GM19351 (cell line): ENCODE results near the gene RBBP6.

Experiments used
- ATAC-seq: cut with Tn5 transposase; IDR thresholded peaks from one replicate; pipeline ENCODE4 v1.9.1; 2021; ENCODE audit warnings: mild to moderate bottlenecking, moderate library complexity; ENCODE audit not compliant: unreplicated experiment

RBBP6 gene

GRCh38 chr16:24524855-24525677 lies 14.3 kb upstream of the RBBP6 start:
- no peak for ATAC-seq

GRCh38 chr16:24525970-24526559 lies 13.3 kb upstream of the RBBP6 start:
- ATAC-seq = no peak

- ATAC-seq = no peak
Measured at GRCh38 chr16:24526701-24527495, 12.5 kb upstream of the RBBP6 start.

DNA sequence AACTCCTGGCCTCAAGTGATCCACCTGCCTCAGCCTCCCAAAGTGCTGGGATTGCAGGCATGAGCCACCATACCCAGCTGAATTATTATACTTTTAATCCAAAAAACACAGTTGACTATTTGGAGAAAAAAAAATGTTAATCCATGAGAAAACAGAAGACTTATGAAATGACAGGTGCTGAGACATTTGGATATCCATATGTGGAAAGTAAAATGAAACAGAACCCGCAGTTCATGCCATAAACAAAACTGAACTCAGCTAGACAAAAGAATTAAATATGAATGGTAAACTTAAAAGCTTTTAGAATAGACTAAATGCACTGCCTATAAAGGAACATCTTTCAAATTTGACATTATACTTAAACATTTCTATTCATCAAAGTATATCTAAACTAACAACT lies 8.2 kb upstream of the RBBP6 start:
- no peak for ATAC-seq

DNA sequence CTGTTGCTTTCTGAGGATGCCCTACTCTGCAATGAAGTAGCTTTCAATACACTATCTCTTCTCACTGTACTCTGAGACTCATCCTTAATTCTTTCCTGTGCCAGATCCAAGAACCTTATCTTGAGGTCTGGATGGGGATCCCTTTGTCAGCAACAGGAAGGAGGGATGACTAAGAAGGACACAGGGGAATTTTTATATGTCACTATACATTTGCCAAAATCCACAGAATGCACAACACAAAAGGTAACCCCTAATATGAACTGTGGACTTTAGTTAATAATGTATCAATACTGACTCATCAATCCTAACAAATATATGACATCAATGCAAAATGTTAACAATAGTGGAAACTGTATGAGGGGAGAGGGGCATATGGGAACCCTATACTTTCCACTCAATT lies 4.7 kb upstream of the RBBP6 start:
- no peak for ATAC-seq

GRCh38 chr16:24535827-24536226 lies 3.5 kb upstream of the RBBP6 start:
- no peak for ATAC-seq

DNA sequence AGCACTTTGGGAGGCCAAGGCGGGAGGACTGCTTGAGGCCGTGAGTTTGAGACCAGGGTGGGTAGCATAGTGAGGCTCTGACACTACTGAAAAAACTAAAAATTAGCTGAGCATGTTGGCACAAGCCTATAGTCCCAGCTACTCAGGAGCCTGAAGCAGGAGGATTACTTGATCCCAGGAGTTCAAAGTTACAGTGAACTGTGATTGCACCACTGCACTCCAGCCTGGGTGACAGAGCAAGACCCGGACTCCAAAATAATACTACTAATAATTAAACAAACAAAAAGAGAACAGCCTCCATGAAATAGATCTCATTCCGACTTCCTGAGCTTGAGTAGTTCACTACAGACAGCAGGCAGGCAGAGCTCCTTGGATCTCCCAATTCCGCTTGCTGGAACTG lies 2.7 kb upstream of the RBBP6 start:
- no peak for ATAC-seq

DNA sequence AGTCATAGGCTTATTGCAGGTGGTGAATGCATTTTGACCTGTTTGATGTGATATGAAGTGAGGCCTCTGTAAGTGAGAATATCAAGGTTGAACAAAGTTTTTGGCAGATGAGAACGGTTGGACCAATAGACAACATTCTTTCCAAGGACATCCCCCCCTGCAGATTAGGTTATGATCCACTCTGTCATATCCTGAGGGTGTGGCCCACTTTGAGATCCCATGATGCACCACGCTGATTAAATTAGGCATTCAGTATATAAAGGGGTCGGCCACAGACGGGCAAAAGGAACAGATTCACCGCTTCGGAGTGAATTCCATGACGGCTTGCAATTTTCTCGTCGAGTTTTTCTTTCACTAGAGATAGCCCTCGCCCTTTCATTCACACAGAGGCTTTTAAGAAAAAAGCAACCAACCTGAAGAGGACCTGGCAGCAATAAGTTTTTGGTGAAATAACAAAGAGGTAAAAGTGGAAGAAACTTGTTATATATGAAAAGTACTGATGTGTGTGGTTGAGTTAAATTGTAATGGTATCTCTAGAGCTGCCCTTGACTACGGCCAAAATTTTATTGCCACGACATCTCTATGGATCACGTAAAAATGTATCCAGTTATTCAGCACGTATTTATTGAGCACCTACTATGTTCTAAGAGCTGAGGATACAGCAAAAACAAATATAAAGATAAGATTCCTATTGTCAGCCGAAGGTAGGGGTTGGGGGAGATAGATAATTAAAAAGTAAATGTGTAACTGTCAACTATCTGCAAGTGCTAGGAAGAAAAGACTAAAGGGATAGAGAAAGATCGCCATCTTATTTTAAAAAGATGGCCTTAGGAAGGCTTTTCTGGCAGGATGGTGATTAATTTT lies 1.7 kb upstream of the RBBP6 start:
- no peak for ATAC-seq

DNA sequence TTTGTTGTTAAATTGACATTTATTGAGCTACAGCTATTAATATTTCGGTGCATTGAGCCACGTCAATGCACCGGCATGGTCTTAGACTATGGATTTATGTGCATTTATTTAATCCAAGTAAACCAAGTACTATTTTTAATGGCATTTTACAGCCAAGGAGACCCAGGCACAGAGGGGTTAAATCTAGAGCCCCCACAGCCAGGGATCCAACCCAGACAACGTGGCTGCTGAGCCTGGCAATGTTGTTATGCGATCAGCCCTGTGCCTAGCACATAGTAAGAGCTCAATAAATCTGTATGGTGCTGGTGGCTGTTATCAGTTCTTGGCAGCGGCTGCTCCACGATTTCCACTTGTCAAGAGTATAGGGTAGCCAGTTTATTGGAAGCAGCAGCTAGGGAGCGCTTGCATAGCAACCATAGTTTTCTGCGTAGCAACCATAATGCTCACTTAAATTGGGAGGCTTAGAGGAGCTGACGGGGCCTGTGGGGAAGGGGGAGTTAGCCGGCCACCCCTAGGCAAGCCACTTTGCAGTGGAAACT lies 541 bp upstream of the RBBP6 start:
- peak; percentile 42 for ATAC-seq

GRCh38 chr16:24539850-24540601 lies 660 bp downstream of the RBBP6 start:
- peak; percentile 31 for ATAC-seq

DNA sequence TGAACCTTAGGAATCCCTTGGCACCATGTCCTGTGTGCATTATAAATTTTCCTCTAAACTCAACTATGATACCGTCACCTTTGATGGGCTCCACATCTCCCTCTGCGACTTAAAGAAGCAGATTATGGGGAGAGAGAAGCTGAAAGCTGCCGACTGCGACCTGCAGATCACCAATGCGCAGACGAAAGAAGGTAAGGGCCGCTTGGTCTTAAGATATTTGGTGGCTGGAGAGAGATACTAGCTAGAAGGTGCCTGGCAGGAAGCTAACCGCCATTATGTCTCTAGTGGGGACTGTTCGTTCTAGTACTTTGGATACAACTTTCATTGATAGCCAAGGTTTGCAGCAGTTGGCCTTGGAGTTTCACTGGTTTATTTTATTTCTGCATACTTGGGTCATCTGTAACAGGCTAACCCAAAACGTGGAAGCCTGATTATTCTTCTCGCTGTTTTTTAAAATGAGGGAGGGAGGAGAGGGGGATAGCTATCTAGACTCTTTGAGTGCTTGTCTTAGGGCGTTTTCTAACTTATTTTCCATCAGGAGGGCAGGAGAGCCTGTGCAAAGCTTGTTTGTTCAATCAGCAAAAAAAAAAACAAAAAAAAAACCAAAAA lies 1.3 kb downstream of the RBBP6 start:
- ATAC-seq = no peak

GRCh38 chr16:24541233-24541933 lies 2.0 kb downstream of the RBBP6 start:
- ATAC-seq = no peak

DNA sequence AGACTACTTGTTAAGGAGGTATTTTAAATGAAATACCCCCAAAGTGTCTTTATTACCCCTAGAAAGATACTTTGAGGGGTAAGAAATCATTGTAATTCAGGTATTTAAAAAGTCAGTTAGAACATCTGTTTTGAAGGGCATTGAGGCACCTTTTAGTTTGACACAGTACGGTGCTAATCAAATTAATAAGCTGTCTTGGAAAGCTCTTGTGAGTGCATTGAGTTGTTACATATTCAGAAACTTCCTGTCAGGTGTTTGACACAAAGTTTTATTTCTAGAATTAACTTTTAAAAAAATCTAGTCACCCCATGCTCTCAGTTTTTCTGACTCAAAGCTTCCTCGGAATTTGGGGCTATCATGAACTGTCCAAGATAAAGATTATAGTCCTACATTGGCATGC lies 4.6 kb downstream of the RBBP6 start:
- no peak for ATAC-seq

DNA sequence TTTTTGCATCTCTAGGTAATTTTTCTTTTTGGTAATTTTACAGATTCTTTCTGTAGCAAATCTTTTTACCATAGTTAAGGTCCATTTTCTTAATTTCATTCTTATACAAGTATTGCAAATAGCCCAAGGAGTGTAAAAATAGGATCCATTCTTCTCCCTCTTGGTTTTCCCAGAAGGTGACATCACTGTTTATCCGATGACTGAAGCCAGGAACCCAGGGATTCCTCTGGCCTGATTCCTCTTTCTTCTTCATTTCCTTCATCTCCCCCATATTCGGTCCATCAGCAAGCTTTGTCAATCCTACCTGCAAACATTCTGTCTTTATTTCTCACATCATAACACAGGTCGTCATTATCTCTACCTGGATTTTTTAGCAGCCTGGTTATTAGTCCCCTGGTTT lies 5.3 kb downstream of the RBBP6 start:
- ATAC-seq = no peak

DNA sequence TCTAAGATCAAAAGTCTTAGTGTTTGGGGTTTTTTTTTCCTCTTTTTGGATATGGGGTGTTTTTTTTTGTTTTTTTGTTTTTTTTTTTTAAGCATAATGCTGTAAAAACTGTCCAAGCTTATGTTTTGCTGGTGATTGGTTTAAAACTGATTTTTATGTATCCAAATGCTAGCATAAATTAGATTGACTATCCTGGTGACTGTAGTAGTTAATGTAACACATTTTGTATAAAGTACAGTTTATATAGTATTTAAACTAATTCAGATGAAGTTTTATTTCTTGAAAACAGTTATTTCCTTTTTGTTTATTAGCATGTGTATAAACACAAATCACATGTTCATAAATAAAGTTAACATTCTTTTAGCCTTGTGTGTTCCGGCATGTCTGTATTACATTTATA lies 10.9 kb downstream of the RBBP6 start:
- ATAC-seq = no peak

DNA sequence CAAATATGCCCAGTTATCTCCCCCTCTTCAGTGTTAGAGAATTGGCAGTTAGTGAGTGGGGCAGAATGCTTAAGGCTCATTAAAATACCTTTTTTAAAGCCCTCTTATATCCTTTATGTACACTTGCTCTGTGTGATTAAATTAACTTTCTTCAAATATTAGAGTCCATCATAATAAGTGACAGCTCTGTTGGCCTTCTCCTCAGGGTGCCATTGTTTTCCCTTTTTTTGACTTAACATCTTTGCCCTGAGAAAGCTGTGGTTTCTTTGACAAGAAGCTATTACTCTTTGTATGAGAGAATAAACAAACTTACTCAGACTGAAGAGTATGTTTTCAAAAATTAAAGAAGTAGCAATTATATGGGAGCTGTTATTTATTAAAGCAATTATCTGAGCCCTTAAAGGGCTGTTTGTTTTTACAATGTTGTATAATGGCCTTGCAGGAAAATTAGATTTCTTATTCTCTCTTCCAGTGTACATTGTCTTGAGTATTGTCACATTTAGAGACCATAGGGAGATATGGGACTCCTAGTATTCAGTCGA lies 13.4 kb downstream of the RBBP6 start:
- no peak for ATAC-seq

DNA sequence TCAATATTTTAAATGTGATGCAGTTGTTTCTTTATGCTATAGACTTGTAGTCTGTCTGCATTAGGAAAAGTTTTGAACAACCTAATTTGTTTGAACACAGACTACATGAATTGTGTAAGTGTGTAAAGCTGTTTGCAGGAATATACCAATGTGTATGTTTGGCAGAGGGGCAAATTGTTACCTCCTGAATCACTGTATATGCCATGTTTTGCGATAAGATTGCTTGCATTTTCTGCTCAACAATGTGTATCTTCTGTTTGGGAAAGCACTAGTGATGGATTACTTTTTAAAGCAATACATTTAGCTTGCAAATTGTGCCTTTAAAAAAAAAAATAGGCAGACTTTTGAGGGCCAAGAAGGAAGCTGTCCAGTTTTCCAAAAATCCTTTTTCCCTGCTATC lies 14.6 kb downstream of the RBBP6 start:
- ATAC-seq = no peak

DNA sequence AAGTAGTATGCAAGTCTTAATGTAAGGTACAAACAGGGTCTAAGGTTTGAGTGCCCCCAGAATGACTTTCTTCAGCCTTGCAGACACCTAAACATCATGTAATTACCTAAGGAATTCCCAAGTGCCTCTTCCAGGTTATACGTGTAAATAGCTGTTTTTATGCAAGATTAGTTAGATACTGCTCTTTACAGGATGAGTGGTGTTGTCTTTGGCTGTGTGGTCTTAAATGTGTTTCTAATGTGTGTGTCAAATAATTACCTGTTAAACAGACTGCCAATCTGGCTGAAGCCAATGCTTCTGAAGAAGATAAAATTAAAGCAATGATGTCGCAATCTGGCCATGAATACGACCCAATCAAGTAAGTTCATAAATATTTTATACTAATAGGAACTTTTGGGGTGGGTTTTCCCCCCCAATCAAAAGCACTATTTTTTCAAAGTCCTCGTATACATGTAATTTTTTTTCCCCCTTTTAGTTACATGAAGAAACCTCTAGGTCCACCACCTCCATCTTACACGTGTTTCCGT lies 16.0 kb downstream of the RBBP6 start:
- no peak for ATAC-seq
